ENCODE data around the gene ABCA1.

- TF ChIP-seq POLR2A (IDR thresholded peaks at IDR 0.05): no peak
- TF ChIP-seq, protein P1, sequence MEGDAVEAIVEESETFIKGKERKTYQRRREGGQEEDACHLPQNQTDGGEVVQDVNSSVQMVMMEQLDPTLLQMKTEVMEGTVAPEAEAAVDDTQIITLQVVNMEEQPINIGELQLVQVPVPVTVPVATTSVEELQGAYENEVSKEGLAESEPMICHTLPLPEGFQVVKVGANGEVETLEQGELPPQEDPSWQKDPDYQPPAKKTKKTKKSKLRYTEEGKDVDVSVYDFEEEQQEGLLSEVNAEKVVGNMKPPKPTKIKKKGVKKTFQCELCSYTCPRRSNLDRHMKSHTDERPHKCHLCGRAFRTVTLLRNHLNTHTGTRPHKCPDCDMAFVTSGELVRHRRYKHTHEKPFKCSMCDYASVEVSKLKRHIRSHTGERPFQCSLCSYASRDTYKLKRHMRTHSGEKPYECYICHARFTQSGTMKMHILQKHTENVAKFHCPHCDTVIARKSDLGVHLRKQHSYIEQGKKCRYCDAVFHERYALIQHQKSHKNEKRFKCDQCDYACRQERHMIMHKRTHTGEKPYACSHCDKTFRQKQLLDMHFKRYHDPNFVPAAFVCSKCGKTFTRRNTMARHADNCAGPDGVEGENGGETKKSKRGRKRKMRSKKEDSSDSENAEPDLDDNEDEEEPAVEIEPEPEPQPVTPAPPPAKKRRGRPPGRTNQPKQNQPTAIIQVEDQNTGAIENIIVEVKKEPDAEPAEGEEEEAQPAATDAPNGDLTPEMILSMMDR (IDR thresholded peaks at IDR 0.05): no peak
These were observed 155.0 kb downstream of the ABCA1 start for GRCh38 chr9:104772714-104773510.

Data from Peyer's patch (tissue), 4 donors.